Trophoblast cell (in vitro differentiated cells and primary cell): ENCODE data around the gene CHI3L1.

Source experiments
- DNase-seq, 2 donors: peaks; one replicate each; pipeline ENCODE4 v3.0.0-alpha.2; 2016
- H2AFZ ChIP-seq: 2 replicates; pipeline ENCODE4 v1.6.1; 2013; ENCODE audit warnings: low read length, moderate library complexity, mild to moderate bottlenecking; ENCODE audit not compliant: insufficient read depth, poor library complexity
- H2AK5ac ChIP-seq: 2 replicates; pipeline ENCODE4 v1.6.1; 2013; ENCODE audit warnings: mild to moderate bottlenecking, low read length
- H2BK120ac ChIP-seq: 2 replicates; pipeline ENCODE4 v1.6.1; 2013; ENCODE audit warnings: low read length, mild to moderate bottlenecking, moderate library complexity; ENCODE audit not compliant: insufficient read depth, poor library complexity
- H2BK12ac ChIP-seq: 2 replicates; pipeline ENCODE4 v1.6.1; 2013; ENCODE audit warnings: mild to moderate bottlenecking, low read length, moderate library complexity
- H2BK5ac ChIP-seq: 2 replicates; pipeline ENCODE4 v1.6.1; 2013; ENCODE audit warnings: low read length, low read depth, moderate library complexity, mild to moderate bottlenecking; ENCODE audit not compliant: poor library complexity
- H3K14ac ChIP-seq: 2 replicates; pipeline ENCODE4 v1.6.1; 2013; ENCODE audit warnings: mild to moderate bottlenecking, low read length
- H3K18ac ChIP-seq: 2 replicates; pipeline ENCODE4 v1.6.1; 2013; ENCODE audit warnings: mild to moderate bottlenecking, low read length
- H3K23ac ChIP-seq: 2 replicates; pipeline ENCODE4 v1.6.1; 2013; ENCODE audit warnings: low read length
- H3K27ac ChIP-seq: 2 replicates; pipeline ENCODE4 v1.5.1; 2013; ENCODE audit warnings: low read depth, mild to moderate bottlenecking, inconsistent platforms, low read length, moderate library complexity
- H3K27me3 ChIP-seq: 2 replicates; pipeline ENCODE4 v1.6.1; 2013; ENCODE audit warnings: inconsistent platforms, mild to moderate bottlenecking, low read length, moderate library complexity; ENCODE audit not compliant: insufficient read depth
- H3K36me3 ChIP-seq, 2 experiments: 1 replicate in 1 of 2; 2 replicates in 1 of 2; pipeline ENCODE4 v1.6.1; 2013; ENCODE audit warnings: low read length in 2 of 2, mild to moderate bottlenecking in 2 of 2, moderate library complexity in 1 of 2; ENCODE audit not compliant: insufficient read depth in 2 of 2, control insufficient read depth in 1 of 2
- H3K4ac ChIP-seq: 2 replicates; pipeline ENCODE4 v1.6.1; 2013; ENCODE audit warnings: low read depth, mild to moderate bottlenecking, low read length, moderate library complexity
- H3K4me1 ChIP-seq, 2 experiments: 1 replicate in 1 of 2; 2 replicates in 1 of 2; pipeline ENCODE4 v1.6.1; 2013; ENCODE audit warnings: low read length in 2 of 2, mild to moderate bottlenecking in 2 of 2, moderate library complexity in 1 of 2; ENCODE audit not compliant: insufficient read depth in 2 of 2, control insufficient read depth in 1 of 2
- H3K4me2 ChIP-seq: 2 replicates; pipeline ENCODE4 v1.6.1; 2013; ENCODE audit warnings: inconsistent platforms, mild to moderate bottlenecking, low read length, moderate library complexity
- H3K4me3 ChIP-seq: 2 replicates; pipeline ENCODE4 v1.5.1; 2013; ENCODE audit warnings: mild to moderate bottlenecking, low read depth, low read length, inconsistent platforms
- H3K79me1 ChIP-seq: one replicate; pipeline ENCODE4 v1.6.1; 2013; ENCODE audit warnings: low read length
- H3K79me2 ChIP-seq: 2 replicates; pipeline ENCODE4 v1.6.1; 2013; ENCODE audit warnings: low read length, mild to moderate bottlenecking; ENCODE audit not compliant: control insufficient read depth, insufficient read depth, poor library complexity
- H3K9ac ChIP-seq: 2 replicates; pipeline ENCODE4 v1.6.1; 2013; ENCODE audit warnings: mild to moderate bottlenecking, low read length
- H3K9me3 ChIP-seq: 2 replicates; pipeline ENCODE4 v1.6.1; 2013; ENCODE audit warnings: low read depth, mild to moderate bottlenecking, control low read depth, inconsistent platforms, low read length; ENCODE audit not compliant: insufficient read depth
- H4K12ac ChIP-seq: 2 replicates; pipeline ENCODE4 v1.6.1; 2013; ENCODE audit warnings: low read depth, mild to moderate bottlenecking, low read length, moderate library complexity
- H4K8ac ChIP-seq: 2 replicates; pipeline ENCODE4 v1.6.1; 2013; ENCODE audit warnings: low read depth, mild to moderate bottlenecking, low read length, moderate library complexity
- H4K91ac ChIP-seq: one replicate; pipeline ENCODE4 v1.6.1; 2013; ENCODE audit warnings: low read depth, mild to moderate bottlenecking, low read length, moderate library complexity
- WGBS: extraction: QIAGEN DNeasy Blood & Tissue Kit; methylation state at CpG from one replicate; pipeline ENCODE4 v1.1.7; 2013; ENCODE audit warnings: missing lambda C conversion rate; ENCODE audit not compliant: insufficient read length, insufficient coverage; ENCODE audit errors: extremely low coverage; 5-methylcytosine and 5-hydroxymethylcytosine counted together

The CHI3L1 gene

GRCh38 chr1:203173011-203173555 lies 13.4 kb downstream of the CHI3L1 start:
- no peak overlapping the region for H3K4me3 ChIP-seq
- no peak overlapping the region for H2BK12ac ChIP-seq
- no peak overlapping the region for H2AK5ac ChIP-seq
- H4K8ac ChIP-seq, result no peak overlapping the region
- H3K4me1 ChIP-seq, result no peaks in the 10 kb centered on the region
- H3K27me3 ChIP-seq, result no peaks in the 10 kb centered on the region
- no peak overlapping the region for H3K9ac ChIP-seq
- H3K36me3 ChIP-seq, result no peaks in the 10 kb centered on the region
- WGBS, result no CpG with 5 or more reads among the region's 2 CpGs
- H3K9me3 ChIP-seq, result peaks cover 5% of the 10 kb centered on the region
- no peak overlapping the region for H3K18ac ChIP-seq
- no peak overlapping the region for H2BK5ac ChIP-seq
- H3K23ac ChIP-seq, result no peak overlapping the region
- no peak overlapping the region for H3K14ac ChIP-seq
- H2BK120ac ChIP-seq, result no peak overlapping the region
- no peaks in the 10 kb centered on the region for H3K79me1 ChIP-seq
- no peak overlapping the region for H4K12ac ChIP-seq
- H4K91ac ChIP-seq, result no peak overlapping the region
- no peak for DNase-seq
- no peak overlapping the region for H3K27ac ChIP-seq
- no peak overlapping the region for H3K4ac ChIP-seq
- H3K79me2 ChIP-seq, result no peaks in the 10 kb centered on the region
- no peak overlapping the region for H2AFZ ChIP-seq
- no peak overlapping the region for H3K4me2 ChIP-seq

DNA sequence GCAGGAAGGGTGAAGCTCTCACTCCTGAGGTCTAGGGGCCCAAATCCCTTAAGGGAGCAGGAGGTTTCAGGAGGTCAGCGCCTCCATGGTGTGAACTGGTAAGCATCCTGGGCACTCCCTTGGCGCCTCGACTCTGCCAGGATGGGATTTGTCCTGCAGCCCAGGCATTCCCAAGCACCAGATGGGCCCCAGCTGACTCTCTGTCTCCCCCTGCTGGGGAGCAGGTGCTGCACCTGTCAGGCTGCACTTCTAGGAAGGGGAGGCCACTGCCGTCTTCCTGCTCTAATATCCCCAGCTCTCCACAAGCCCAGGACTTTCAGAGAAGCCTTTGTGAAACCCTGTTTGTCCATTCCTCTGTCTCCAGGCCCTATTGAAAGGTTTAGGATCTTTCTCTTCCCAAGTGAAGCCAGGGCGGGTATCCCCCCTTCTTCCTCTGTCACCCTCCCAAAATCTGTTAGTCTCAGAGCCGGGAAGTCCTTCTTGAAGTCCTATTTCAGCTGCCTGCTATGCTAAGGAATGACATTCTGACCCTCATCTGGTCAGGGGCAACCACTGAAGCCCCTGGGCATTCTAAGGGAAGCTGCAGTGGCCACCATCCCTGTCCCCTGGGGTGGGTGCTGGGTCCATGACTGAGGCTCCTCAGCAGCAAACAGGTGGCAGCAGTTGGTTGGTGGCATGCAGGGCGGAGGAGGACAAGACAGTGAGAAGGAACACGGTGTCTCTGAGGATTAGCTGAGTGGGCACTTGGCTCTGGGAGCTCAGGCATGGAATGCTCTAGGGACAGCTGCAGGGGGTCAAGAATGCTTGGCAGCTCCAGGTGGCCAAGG lies 14.1 kb downstream of the CHI3L1 start:
- Histone ChIP-seq H3K4me1 (no peaks in the 10 kb centered on the region), H3K27ac (no peak overlapping the region), H4K12ac (no peak overlapping the region), H3K4ac (no peak overlapping the region), H3K18ac (no peak overlapping the region), H2BK120ac (no peak overlapping the region), H2BK5ac (no peak overlapping the region), H4K91ac (no peak overlapping the region), H3K36me3 (no peaks in the 10 kb centered on the region), H4K8ac (no peak overlapping the region), H3K4me3 (no peak overlapping the region), H3K9me3 (peaks cover 5% of the 10 kb centered on the region), H2AK5ac (no peak overlapping the region), H3K79me2 (no peaks in the 10 kb centered on the region), H2AFZ (no peak overlapping the region), H3K23ac (no peak overlapping the region), H3K4me2 (no peak overlapping the region), H3K9ac (no peak overlapping the region), H3K27me3 (no peaks in the 10 kb centered on the region), H3K79me1 (no peaks in the 10 kb centered on the region), H2BK12ac (no peak overlapping the region), H3K14ac (no peak overlapping the region)
- DNase-seq, result peak; percentile 51 to 86
- WGBS, result no CpG with 5 or more reads among the region's 8 CpGs

DNA sequence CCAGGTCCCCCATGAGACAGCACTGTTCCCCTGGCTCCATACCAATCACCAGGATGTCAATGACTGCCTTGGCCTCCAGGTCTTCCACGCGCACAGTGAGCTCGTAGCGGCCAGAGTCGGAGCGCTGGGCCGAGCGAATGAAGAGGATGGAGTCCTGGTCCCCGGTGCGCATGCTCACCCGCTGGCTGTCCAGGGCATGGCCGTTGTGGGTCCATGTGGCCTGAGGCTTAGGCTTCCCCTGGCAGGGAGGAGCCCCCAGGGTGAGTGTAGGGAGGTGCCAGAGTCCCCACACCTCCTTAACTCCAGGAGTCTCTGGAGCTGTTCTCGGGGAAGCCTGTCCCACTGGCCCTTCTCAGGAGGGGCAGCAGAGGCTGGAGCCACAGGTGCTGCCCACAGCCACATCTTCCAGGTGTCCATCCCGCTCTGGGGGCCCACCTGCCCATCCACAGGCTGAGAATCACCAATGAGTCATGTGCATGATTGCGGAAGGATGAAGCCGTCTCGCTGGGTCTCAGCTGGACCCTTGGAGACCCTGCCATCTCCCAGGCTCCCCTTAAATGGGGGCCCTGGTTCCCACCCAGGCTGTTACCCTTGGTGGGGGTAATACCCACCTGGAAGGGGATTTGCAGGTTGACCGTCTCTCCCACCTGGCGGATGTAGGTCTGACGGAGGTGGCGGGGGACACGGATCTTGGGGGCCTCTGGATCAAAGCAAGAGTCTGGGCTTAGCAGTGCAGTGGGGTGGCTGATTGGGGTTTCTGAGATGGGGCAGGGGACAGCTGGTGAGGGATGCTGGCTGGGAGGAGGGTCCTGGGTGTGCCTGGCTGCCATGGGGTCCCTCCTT lies 14.9 kb downstream of the CHI3L1 start:
- Histone ChIP-seq H3K27me3 (no peaks in the 10 kb centered on the region), H2BK120ac (no peak overlapping the region), H3K4me2 (no peak overlapping the region), H3K36me3 (no peaks in the 10 kb centered on the region), H3K79me1 (no peaks in the 10 kb centered on the region), H3K4me1 (no peaks in the 10 kb centered on the region), H3K23ac (no peak overlapping the region), H3K4me3 (no peak overlapping the region), H3K18ac (no peak overlapping the region), H2BK12ac (no peak overlapping the region), H3K9me3 (peaks cover 5% of the 10 kb centered on the region), H4K8ac (no peak overlapping the region), H2AFZ (no peak overlapping the region), H3K9ac (no peak overlapping the region), H3K27ac (no peak overlapping the region), H4K12ac (no peak overlapping the region), H4K91ac (no peak overlapping the region), H3K4ac (no peak overlapping the region), H2BK5ac (no peak overlapping the region), H3K79me2 (no peaks in the 10 kb centered on the region), H2AK5ac (no peak overlapping the region), H3K14ac (no peak overlapping the region)
- no peak for DNase-seq
- WGBS, result no CpG with 5 or more reads among the region's 22 CpGs

GRCh38 chr1:203170625-203171330 lies 15.7 kb downstream of the CHI3L1 start:
- WGBS, result no CpG with 5 or more reads among the region's 8 CpGs

More at GRCh38 chr1:203170625-203171330, 15.7 kb downstream of the CHI3L1 start:
- no peak overlapping the region for H2AFZ ChIP-seq
- no peaks in the 10 kb centered on the region for H3K27me3 ChIP-seq
- no peak overlapping the region for H4K12ac ChIP-seq
- no peak overlapping the region for H3K23ac ChIP-seq
- no peak overlapping the region for H4K8ac ChIP-seq
- no peaks in the 10 kb centered on the region for H3K4me1 ChIP-seq
- H3K14ac ChIP-seq, result no peak overlapping the region
- no peak overlapping the region for H2BK120ac ChIP-seq
- H2AK5ac ChIP-seq, result no peak overlapping the region
- no peak overlapping the region for H3K4me3 ChIP-seq
- H3K79me1 ChIP-seq, result no peaks in the 10 kb centered on the region
- H2BK12ac ChIP-seq, result no peak overlapping the region
- no peak overlapping the region for H3K9ac ChIP-seq
- H3K9me3 ChIP-seq, result peaks cover 5% of the 10 kb centered on the region
- no peak overlapping the region for H3K27ac ChIP-seq
- no peaks in the 10 kb centered on the region for H3K79me2 ChIP-seq
- H3K18ac ChIP-seq, result no peak overlapping the region
- peak in 1 of 2 donors; percentile 22 for DNase-seq
- no peak overlapping the region for H4K91ac ChIP-seq
- no peak overlapping the region for H3K4ac ChIP-seq
- no peaks in the 10 kb centered on the region for H3K36me3 ChIP-seq
- H2BK5ac ChIP-seq, result no peak overlapping the region
- H3K4me2 ChIP-seq, result no peak overlapping the region
